RKO (cell line): ENCODE results near the gene GRIK3.
A peak's percentile ranks its signal among the peaks of the same experiment; 100 is the strongest.
"Not testable (repeated sequence)": the region's sequence is repeated elsewhere in the genome, so short reads cannot be mapped to it uniquely, and the experiment has no call there.

Source experiments
- DNase-seq: peaks from one replicate; pipeline ENCODE4 v3.0.0-alpha.2; 2016; ENCODE audit warnings: low spot score

GRIK3 gene

GRCh38 chr1:36941316-36941978 is 92.9 kb downstream of the GRIK3 start:
- no peak for DNase-seq

- no peak for DNase-seq
Measured at GRCh38 chr1:36938819-36939218, 95.5 kb downstream of the GRIK3 start.

- no peak for DNase-seq
Measured at GRCh38 chr1:36937371-36937770, 96.9 kb downstream of the GRIK3 start.

GRCh38 chr1:36934061-36934460 is 100.3 kb downstream of the GRIK3 start:
- DNase-seq: no peak

GRCh38 chr1:36927826-36928225 is 106.5 kb downstream of the GRIK3 start:
- DNase-seq: no peak

- no peak for DNase-seq
Measured at GRCh38 chr1:36925251-36925650, 109.1 kb downstream of the GRIK3 start.

GRCh38 chr1:36924282-36924811 is 110.0 kb downstream of the GRIK3 start:
- DNase-seq: peak; percentile 53

- DNase-seq: no peak
Measured at GRCh38 chr1:36922593-36923426, 111.5 kb downstream of the GRIK3 start.

GRCh38 chr1:36922071-36922470 is 112.2 kb downstream of the GRIK3 start:
- no peak for DNase-seq

- DNase-seq: no peak
Measured at GRCh38 chr1:36920801-36921405, 113.4 kb downstream of the GRIK3 start.

GRCh38 chr1:36920371-36920770 is 113.9 kb downstream of the GRIK3 start:
- DNase-seq: no peak

- no peak for DNase-seq
Measured at GRCh38 chr1:36919491-36920145, 114.7 kb downstream of the GRIK3 start.

GRCh38 chr1:36918604-36919003 is 115.7 kb downstream of the GRIK3 start:
- DNase-seq: no peak

GRCh38 chr1:36916542-36916941 is 117.8 kb downstream of the GRIK3 start:
- not testable (repeated sequence) for DNase-seq

- no peak for DNase-seq
Measured at GRCh38 chr1:36913484-36914060, 120.7 kb downstream of the GRIK3 start.

- no peak for DNase-seq
Measured at GRCh38 chr1:36913016-36913415, 121.3 kb downstream of the GRIK3 start.

GRCh38 chr1:36912365-36912865 is 121.9 kb downstream of the GRIK3 start:
- no peak for DNase-seq

GRCh38 chr1:36911561-36912364 is 122.6 kb downstream of the GRIK3 start:
- DNase-seq: no peak

- no peak for DNase-seq
Measured at GRCh38 chr1:36910886-36911540, 123.3 kb downstream of the GRIK3 start.
